ENCODE data around the gene TGM5.
A peak's percentile ranks its signal among the peaks of the same experiment; 100 is the strongest.

Gene TGM5

DNA sequence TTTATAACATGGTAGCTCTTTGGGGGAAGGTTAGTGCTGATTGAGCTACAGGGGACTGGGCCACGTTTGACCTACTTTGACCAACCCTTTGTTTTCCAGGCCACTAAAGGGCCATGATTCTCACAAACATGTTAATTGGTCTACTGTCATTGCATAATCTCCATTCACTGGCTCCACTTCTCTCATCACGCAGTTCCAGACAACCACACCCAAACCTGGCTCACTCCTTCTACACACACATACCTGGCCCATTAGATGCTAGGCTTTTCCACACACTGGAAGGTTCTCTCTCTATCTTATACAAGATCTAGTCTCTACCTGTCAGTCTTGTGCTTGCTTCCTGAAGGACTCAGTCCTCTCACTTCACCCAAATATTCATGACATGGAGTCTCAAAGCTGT is 15.9 kb downstream of the TGM5 start:
- TF ChIP-seq, protein P1, sequence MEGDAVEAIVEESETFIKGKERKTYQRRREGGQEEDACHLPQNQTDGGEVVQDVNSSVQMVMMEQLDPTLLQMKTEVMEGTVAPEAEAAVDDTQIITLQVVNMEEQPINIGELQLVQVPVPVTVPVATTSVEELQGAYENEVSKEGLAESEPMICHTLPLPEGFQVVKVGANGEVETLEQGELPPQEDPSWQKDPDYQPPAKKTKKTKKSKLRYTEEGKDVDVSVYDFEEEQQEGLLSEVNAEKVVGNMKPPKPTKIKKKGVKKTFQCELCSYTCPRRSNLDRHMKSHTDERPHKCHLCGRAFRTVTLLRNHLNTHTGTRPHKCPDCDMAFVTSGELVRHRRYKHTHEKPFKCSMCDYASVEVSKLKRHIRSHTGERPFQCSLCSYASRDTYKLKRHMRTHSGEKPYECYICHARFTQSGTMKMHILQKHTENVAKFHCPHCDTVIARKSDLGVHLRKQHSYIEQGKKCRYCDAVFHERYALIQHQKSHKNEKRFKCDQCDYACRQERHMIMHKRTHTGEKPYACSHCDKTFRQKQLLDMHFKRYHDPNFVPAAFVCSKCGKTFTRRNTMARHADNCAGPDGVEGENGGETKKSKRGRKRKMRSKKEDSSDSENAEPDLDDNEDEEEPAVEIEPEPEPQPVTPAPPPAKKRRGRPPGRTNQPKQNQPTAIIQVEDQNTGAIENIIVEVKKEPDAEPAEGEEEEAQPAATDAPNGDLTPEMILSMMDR (IDR thresholded peaks at IDR 0.05; ENCODE audit: low read depth, low read length): no peak
- in situ Hi-C loops (cut with HindIII; ENCODE audit: low sequenced_read_pairs): no loop called here
- DNase-seq (ENCODE audit: low read depth, low spot score): no peak
- no peak overlapping the region for H3K4me3 ChIP-seq (ENCODE audit: low read depth, low read length)

DNA sequence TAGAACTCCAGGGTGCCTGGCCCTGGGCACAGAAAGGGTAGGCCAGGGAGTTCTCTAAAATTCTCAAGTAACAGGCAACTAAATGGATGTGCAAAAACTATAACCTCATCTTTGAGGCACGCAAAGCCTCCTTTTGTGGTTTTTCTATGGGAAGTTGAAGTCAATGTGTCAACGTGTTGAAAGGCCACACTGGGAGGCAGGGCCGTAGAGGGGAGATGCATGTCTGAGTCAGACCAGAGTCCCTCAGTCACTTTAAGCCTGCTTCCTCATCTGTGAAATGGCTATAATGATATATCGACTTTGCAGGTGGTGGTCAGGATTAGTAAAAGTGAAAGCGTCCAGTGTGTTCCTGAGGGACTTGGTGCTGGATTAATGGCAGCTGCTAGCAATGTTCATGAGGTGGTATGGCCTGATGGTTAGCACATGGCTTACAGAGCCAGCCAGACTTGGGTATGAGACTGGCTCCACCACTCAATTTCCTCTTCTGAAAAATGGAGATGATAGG is 17.0 kb downstream of the TGM5 start:
- TF ChIP-seq, protein P1 (IDR thresholded peaks at IDR 0.05; ENCODE audit: low read depth, low read length): no peak
- in situ Hi-C loops (cut with HindIII; ENCODE audit: low sequenced_read_pairs): no loop called here
- H3K4me3 ChIP-seq (ENCODE audit: low read depth, low read length): no peak overlapping the region
- DNase-seq (ENCODE audit: low read depth, low spot score): peak; percentile 92

DNA sequence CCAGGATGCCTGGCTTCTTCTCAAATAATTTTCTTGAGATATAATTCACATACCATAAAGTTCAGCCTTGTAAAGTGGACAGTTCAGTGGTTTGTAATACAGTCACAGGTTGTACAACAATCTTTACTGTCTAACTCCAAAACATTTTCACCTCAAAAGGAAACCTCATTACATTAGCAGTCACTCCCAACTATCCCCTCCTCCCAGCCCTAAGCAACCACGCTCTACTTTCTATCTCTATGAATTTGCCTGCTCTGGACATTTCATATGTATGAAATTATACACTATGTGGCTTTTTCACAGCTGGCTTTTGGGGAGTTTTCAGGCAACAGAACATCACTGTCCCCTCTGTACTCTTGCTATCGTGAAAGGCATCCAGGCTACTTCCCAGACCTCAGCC is 17.5 kb downstream of the TGM5 start:
- no peak for DNase-seq (ENCODE audit: low read depth, low spot score)
- in situ Hi-C loops (cut with HindIII; ENCODE audit: low sequenced_read_pairs): no loop called here
- no peak overlapping the region for H3K4me3 ChIP-seq (ENCODE audit: low read depth, low read length)
- TF ChIP-seq, protein P1 (IDR thresholded peaks at IDR 0.05; ENCODE audit: low read depth, low read length): no peak

DNA sequence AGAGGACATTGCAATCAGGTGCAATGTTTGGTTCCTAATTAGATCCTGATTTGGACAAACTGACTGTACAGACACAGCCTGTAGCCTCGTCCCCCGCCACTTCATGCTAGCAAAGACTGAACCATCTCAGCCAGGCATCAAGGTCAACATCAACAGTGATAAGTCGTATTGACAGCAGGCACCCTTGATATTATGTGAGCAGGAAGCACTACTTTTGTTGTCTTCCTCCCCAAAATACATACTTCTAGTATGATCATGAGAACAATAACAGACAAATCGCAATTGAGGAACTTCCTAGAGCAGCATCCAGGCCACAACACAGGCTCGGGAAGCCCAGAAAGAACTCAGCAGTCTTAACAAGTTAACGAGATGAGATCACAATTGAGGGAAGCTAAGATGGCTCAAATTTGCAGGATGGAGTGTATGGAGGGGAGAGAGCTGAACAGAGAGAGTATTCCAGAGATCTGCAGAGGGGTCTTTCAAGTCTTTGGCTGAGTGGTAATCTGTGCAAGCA is 20.4 kb downstream of the TGM5 start:
- in situ Hi-C loops (cut with HindIII; ENCODE audit: low sequenced_read_pairs): no loop called here
- TF ChIP-seq, protein P1 (IDR thresholded peaks at IDR 0.05; ENCODE audit: low read depth, low read length): no peak
- H3K4me3 ChIP-seq (ENCODE audit: low read depth, low read length): no peak overlapping the region
- DNase-seq (ENCODE audit: low read depth, low spot score): no peak

DNA sequence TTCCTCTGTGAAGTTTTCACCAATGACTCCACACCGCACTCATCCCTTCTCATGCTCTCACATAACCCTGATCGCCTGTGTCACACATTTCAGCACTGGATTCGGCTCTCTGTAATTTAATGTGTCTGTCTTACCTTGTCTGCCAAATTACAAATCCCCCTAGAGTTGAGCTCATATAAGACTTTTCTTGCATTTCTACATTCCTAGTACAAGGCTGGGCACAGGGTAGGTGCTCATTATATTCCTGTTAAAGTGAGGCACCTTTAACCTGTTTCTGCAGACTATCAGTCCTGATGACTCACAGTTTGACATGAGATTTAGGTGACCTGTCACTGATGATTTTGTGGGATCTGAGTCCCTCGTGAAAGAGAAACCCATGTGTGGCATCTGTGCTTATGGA is 22.6 kb downstream of the TGM5 start:
- no peak for DNase-seq (ENCODE audit: low read depth, low spot score)
- H3K4me3 ChIP-seq (ENCODE audit: low read depth, low read length): no peak overlapping the region
- TF ChIP-seq, protein P1 (IDR thresholded peaks at IDR 0.05; ENCODE audit: low read depth, low read length): no peak
- in situ Hi-C loops (cut with HindIII; ENCODE audit: low sequenced_read_pairs): no loop called here

DNA sequence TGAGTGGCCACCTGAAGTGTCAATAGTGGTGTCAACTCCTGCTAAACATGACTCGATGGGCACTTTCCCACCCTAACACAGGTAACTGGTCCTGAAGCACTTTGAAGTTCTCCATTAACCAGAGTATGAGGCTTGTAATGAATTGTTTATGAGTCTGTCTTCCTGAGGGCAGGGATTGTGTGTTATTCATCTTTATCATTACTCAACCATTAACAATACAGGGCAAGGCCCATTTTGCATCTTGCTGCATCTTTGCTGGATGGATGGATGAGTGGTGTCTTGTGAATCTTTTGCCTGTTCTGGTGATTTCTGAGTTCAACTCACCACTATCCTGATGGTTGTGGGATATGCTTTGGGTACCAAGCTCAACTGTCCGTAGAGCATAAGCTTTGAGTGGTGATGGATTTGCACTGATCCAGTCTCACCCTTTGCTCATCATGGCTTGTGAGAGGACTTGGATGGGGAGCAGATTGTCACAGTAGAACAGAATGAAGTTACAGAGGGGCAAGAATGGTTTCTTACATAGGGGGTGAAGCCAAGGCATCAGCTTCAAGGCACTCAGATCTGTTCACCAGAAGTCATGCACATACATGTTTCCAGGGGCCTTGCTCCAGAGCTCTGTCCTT is 23.6 kb downstream of the TGM5 start:
- DNase-seq (ENCODE audit: low read depth, low spot score): no peak
- no peak overlapping the region for H3K4me3 ChIP-seq (ENCODE audit: low read depth, low read length)
- in situ Hi-C loops (cut with HindIII; ENCODE audit: low sequenced_read_pairs): no loop called here
- TF ChIP-seq, protein P1 (IDR thresholded peaks at IDR 0.05; ENCODE audit: low read depth, low read length): no peak

Data from astrocyte of the spinal cord (primary cell).